ENCODE results near the gene SLC9C2.
"Not testable (repeated sequence)": the region's sequence is repeated elsewhere in the genome, so short reads cannot be mapped to it uniquely, and the experiment has no call there.

Gene SLC9C2, protein sequence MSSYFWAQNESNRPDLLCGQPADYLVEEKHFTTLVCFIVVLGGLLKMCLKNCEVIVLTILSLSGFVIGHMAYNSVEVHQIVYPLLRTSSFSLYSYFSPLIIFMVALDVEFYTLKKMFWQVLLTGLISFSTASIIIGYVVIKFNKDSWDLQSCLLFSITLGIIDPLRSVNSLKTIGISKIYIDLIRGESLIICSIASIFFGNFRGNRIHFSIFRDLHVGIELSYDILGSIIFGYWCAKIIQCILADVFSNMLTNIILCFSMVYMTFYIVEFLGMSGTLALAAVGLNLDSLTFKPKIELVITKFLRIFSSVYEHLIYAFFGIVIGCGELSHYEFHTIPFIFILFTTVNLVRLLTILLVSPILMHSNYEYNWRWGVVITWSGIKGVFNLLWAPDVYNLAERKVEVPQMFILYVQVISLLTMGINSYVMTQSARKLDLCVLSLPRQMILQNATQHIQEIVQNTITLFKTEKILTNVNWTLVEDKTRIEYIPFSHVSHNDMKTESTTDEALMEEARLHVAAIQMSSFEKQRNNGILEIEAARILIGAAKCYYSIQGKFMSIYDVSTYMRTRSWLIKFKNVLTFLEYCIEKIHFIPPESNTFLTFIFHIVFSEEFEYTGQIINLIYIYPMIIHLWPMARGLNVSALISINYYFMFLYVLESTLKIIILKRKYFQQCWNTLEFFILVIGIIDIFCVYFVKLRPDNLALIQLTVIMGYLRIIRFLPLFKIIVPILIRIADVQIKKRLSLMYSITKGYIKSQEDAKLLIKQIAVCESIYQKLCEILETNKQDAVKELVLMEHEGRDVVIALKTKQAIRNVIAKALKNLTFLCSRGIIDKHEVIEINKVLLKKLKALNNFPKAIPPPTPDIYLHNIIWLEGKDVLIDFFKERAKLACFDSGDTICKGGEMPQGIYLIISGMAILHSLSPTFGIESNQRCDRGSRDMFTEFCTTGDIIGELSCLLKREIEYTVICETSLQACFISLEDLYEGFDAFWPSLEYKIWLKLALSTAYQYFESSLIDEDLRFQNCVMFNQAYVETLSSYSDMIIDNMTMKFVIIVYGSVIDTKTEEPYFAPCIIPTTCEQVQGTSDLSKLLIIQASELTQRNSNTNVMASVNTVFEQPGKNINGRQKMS

DNA sequence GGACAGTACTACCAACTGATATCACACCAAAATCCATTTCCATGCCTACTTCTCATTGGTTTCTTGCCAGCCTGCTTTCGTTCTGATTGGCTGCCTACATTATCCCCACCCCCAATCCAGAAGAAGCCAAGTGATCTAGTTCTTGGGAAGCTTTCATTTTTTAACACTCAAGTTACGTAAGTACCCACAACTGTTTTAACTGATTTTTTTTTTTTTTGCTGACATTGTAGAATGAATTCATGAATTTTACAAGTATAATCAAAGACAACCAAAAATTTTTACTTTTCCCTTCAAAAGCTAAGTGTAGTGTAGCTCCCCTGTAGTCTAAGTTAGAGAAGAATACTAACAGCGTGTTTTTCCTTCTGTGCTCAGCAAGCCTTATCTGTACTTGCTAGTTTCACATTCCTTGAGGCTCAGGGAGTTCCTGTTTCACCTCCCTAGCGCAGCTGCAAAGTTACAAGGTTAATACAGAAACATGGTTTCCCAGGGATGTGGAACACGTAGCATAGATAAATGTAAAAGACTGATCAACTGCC, at the start of gene SLC9C2:
SLC9C2 (minus strand) TSS at position 17 of the 536 bp plus-strand sequence. CDS start 1,296 bp downstream, outside the sequence.
- DNase-seq (ENCODE audit: low read depth): no peak

DNA sequence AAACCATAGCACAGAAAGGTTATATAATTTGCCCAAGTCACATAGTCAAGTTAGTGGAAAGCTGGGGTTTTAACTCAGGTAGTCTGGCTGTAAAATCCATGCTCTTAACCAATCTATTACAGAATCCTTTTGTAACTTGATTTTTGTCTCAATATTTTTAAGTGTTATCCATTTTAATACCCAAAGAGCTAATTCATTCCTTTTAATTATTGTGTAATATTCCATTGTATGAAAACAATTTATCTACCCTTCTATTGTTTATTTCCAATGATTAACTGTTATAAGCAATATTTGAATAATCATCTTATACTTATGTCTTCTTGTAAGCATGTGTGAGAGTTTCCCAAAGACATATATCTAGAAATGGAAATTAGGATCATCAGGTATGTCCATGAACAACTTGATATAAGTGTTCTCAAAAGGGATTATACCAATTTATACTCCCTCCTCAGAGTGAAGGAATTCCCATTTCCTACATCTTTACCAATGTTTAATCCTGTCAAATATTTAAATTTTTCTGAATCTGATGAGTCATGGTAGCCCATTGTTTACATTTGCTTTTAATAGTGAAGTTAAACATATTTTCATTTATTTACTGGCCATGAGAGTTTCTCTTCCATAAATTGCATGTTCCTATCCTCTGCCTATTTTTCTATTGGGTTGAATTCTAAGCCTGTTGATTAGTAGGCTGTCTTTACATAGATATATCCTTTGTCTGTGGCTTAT, 46.2 kb upstream of the SLC9C2 start:
- no peak for DNase-seq (ENCODE audit: low read depth)

DNA sequence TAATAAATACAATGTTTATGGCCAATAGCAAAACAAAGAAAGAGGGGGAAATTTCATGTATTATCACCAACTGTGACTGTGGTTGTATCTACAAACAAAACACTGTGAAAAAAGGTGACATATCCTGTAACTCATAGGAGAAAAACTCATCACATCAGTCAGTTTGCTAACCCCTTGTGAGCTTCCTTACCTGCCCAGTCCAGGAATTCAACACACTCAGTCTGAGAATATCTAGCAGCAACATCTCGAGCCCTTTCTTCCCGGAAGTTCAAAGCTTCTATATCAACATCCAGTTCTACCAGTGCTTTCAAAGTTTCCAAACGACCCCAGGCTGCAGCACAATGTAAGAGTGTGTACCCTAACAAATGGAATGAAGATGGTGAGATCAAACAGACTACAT, 43.8 kb upstream of the SLC9C2 start:
- no peak for DNase-seq (ENCODE audit: low read depth)

DNA sequence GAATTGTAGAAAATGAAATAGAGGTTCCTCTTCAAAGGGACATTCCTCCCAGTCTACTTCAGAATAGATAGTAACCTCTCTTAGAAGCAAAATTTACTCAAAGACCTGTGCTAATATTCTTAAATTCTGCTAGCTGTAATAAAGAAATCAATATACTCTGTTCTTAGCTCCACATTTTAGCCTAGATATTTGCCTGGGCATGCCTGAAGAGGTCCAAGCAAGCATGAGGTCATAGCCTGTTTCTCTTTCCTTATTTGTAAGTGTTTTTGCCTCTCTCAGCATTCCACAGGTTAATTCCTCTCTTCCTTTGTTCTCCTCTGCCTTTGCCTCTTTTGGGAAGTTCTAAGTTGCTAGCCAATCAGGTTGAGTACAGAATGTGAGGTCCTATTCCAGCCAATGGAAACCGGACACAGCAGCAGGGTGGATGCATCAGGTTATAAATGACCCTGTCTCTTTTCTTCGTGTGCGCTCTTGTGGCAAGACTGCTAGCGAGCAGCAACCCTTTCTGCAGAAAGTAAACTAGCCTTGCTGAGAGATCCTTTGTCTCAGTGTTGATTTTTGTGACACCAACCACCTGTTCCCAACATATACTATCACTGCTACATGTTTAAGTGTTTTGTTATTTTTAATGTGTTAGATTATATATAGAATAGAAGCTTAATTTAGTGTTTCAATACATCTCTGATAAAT, 39.7 kb upstream of the SLC9C2 start:
- DNase-seq (ENCODE audit: low read depth): not testable (repeated sequence)

DNA sequence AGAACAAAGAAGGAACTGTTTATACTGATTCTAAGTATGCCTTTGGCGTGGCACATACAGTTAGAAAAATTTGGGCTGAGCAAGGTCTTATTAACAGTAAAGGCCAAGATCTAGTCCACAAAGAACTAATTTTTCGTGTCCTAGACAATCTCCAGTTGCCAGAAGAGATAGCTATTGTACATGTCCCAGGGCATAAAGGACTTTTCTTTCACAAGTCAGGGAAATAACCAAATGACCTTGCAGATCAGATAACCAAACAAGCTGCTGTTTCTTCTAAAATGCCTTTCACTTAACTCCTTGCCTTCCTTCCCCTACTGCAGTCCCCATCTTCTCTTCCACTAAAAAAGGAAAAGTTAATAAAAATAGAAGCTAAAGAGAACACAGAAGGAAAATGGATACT, 36.2 kb upstream of the SLC9C2 start:
- no peak for DNase-seq (ENCODE audit: low read depth)

DNA sequence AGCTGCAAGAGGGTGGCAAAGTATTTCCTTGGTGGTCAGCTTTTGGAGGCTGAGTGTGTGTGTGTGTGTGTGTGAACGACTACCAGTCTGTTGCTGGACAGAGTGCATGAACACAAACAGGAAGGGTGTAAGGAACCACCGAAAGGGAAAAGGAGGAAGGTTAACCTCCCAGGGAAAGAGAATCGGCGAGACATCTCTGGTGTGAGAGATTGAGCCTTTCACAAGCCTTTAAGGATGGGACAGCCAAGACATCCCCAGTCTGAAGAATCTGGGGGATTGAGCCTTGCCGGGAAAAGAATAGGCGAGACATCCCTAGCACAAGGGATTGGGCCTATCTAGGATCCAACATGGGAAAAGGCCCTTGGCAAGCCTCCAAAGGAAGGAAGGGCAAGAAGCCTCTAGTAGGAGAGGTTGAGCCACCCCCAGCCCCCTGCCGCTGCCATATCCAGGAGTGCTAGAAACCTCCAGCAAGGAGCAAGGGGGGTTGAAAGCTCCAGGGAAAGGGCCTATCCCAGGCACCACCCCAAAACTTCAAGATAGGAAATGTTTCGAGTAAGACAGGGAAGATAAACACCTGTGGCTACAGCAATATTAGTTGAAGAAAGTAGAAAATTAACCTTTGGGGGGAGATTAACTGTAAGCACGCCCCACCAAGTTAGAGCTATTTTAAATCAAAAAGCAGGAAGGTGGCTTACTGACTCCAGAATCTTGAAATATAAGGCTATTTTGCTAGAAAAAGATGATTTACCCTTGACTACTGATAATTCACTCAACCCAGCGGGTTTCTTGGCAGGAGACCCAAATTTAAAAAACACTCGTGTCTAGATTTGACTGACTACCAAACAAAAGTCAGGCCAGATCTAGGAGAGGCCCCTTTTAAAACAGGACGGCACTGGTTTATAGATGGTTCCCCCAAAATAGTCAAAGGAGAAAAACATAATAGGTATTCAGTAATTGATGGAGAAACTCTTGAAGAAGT, 35.5 kb upstream of the SLC9C2 start:
- DNase-seq (ENCODE audit: low read depth): no peak

DNA sequence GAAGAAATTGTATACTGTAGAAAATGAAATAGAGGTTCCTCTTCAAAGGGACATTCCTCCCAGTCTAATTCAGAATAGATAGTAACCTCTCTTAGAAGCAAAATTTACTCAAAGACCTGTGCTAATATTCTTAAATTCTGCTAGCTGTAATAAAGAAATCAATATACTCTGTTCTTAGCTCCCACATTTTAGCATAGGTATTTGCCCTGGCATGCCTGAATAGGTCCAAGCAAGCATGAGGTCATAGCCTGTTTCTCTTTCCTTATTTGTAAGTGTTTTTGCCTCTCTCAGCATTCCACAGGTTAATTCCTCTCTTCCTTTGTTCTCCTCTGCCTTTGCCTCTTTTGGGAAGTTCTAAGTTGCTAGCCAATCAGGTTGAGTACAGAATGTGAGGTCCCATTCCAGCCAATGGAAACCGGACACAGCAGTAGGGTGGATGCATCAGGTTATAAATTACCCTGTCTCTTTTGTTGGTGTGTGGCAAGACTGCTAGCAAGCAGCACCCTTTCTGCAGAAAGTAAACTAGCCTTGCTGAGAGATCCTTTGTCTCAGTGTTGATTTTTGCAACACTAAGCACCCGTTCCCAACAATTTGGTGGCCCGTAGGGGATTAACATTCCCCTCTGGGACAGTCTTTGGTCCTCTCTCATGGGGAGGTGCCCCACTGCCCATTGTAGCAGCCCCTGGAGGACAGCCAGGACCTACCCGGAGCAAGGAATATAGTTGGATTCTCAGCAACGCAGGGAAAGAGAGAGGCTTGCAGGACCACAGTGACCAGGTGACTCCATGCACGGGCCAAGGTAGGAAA, 34.6 kb upstream of the SLC9C2 start:
- not testable (repeated sequence) for DNase-seq (ENCODE audit: low read depth)

DNA sequence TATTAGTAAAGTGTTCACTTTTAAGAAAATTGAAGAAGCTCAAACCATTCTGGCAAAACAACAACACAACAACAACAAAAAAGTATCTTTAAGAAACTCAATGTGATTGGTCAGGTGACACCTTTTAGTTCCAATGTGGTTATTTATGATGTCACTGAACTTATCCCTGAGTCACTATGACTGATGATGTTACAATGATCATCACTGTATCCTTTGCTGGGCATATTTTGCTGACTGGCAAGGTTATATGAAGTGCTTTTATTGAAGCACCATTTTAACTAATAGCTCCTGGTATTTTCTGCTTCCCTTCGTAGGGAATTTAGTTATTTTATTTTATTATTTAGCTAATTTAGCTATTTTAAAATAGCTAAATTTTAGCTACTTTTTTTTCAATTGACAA, 32.2 kb upstream of the SLC9C2 start, which contains the start of gene TEX50:
TEX50 (plus strand) TSS at position 223 of the 400 bp plus-strand sequence. CDS start 184 bp downstream, outside the sequence.
- DNase-seq (ENCODE audit: low read depth): no peak

DNA sequence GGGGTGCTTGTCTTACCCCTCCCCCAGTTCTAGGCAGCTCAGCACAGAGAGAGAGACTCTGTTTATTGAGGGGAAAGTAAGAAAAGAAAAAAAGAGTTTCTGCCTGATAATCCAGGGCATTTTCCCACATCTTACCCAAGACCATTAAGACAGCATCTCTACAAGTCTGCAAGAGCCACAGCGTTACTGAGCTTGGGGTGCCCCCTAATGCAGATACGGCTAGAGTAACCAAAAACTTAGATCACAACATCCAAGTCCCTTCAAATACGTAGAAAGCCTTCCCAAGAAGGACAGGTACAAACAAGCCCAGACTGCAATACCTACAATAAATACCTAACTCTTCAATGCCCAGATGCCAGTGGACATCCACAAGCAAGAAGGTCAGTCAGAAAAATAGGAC, 26.0 kb upstream of the SLC9C2 start:
- no peak for DNase-seq (ENCODE audit: low read depth)

DNA sequence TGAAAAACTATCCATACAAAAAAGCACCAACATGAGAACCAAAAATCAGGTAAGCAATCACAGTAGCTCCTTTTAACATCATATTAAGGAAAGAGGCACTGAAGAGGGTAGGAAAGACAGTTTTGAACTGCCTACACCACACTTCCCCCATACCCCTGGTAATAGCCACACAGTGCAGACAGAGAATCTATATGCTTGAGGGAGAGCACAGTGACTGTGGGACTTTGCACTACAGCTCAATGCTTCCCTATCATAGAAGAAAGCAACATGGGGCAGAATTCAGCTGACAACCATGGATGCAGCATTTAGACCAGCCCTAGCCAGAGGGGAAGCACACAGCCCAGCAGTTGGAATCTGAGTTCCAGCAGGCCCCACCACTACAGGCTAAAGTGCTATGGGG, 24.4 kb upstream of the SLC9C2 start:
- DNase-seq (ENCODE audit: low read depth): no peak

DNA sequence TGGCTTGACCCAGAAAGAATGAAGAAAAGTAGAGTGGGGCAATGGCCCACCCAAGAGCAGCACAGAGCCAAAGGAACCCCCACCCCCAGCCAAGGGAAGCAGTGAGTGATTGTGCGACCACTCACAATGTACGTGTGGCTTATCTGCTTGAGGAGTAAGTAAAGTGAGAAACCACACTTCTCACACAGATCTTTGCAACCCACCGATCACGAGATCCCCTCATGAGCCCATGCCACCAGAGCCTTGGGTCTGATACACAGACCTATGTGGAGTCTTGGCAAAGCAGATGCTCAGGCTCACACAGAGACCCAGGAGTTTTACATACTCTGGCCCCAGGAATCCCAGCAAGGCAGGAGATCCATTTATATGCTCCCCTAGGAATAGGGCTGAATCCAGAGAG, 14.0 kb upstream of the SLC9C2 start:
- DNase-seq (ENCODE audit: low read depth): no peak

DNA sequence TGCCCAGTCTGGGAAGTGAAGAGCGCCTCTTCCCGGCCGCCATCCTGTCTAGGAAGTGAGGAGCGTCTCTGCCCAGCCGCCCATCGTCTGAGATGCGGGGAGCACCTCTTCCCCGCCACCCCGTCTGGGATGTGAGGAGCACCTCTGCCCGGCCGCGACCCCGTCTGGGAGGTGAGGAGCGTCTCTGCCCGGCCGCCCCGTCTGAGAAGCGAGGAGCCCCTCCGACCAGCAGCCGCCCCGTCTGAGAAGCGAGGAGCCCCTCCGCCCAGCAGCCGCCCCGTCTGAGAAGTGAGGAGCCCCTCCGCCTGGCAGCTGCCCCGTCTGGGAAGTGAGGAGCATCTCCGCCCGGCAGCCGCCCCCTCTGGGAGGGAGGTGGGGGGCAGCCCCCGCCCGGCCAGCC, 10.2 kb upstream of the SLC9C2 start:
- not testable (repeated sequence) for DNase-seq (ENCODE audit: low read depth)

DNA sequence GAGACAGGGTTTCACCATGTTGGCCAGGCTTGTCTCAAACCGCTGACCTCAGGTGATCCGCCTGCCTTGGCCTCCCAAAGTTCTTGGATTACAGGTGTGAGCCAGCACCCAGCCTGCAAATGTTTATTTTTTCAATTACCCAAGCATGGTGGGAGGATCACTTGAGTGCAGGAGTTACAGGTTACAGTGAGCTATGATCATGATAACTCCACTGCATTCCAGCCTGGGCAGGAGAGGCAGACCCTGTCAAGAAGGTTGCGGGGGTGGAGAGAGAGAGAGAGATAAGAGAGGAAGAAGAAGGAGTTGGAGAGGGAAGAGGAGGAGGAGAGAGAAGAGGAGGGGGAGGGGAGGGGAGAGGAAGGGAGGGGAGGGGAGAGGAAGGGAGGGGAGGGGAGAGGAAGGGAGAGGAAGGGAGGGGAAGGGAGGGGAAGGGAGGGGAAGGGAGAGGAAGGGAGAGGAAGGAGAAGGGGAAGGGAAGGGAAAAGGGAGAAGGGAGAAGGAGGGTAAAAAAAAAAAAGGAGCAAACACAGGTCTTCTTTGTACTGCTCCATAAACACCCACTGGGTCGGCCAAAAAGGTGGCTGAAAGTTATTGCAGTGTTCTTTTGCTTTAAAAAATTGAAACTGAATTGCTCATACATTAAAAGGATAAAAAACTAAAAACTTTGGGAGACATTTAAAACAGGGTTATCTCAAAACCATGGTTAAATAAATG, 5.8 kb upstream of the SLC9C2 start:
- DNase-seq (ENCODE audit: low read depth): no peak

DNA sequence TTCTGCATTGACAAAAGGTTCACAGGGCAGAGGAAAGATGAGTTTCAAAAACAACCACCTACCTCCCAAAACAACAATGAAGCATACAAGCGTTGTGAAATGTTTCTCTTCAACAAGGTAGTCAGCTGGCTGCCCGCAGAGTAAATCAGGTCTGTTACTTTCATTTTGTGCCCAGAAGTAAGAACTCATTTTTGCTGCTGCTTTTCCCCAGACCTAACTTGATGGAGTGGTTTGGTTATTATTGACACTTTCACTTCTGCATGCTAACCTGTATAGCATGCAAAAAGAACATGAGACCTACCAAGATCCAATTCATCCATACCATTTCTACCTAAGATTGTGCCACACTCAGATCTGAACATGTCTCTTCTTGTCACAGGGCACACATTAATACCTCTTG, 1.3 kb downstream of the SLC9C2 start:
- no peak for DNase-seq (ENCODE audit: low read depth)

DNA sequence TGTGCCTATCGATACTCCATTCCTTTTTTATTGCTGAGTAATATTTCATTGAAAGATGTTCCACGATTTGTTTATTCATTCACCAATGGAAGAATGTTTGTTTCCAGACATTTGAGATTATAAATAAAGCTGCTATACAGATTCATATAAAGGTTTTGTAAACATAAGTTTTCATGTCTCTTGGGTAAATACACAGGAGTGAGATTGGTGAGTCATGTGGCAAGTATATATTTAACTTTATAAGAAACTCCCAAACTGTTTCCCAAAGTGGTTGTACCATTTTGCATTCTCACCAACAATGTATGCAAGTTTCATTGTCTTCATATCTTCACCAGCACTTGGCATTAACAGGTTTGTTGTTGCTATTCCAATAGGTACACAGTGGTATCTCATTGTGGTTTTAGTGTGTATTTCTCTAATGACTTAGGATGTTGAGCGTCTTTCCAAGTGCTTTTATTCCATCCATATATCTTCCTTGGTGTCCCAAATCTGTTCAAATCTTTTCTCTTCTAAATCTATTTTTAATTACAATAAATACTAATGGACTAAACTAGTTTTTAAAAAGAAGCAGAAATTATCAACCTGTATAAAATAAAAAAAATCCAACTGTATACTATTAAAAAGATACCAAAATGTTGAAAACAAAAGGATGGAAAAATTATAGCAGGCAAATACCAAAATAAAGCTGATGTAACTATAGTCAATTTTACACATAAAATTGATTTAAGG, 6.6 kb downstream of the SLC9C2 start:
- no peak for DNase-seq (ENCODE audit: low read depth)

DNA sequence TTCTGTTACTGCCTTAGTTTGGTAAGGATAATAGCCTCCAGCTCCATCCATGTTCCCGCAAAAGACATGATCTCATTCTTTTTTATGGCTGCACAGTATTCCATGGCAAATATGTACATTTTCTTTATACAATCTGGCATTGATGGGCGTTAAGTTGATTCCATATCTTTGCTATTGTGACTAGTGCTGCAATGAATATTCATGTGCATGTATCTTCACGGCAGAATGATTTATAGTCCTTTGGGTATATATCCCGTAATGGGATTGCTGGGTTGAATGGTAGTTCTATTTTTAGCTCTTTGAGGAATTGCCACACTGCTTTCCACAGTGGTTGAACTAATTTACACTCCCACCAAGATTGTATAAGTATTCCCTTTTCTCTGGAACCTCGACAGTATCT, 11.7 kb downstream of the SLC9C2 start:
- DNase-seq (ENCODE audit: low read depth): not testable (repeated sequence)

DNA sequence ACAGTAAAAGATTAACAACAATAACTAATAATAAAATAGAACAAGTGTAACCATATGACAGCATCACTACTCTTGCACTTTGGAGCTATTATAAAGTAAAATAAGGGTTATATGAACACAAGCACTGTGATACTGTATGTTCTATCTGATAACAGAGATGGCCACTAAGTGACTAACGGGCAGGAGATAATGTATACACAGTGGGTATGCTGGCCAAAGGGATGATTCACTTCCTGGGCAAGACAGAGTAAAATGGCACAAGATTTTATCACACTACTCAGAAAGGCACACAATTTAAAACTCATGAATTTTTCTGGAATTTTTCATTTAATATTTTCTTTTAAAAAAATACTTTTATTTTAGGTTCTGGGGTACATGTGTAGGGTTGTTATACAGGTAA, 12.3 kb downstream of the SLC9C2 start:
- DNase-seq (ENCODE audit: low read depth): no peak
